ENCODE measurements around the gene UBL7. TPM values are rescaled to one million over a fixed set of nuclear protein-coding genes. Genes with fewer than 3 reads are reported as not detected.

The UBL7 gene
- polyA plus RNA-seq, 3 donors: 65.0 to 71.4 (median 69.2) TPM

DNA sequence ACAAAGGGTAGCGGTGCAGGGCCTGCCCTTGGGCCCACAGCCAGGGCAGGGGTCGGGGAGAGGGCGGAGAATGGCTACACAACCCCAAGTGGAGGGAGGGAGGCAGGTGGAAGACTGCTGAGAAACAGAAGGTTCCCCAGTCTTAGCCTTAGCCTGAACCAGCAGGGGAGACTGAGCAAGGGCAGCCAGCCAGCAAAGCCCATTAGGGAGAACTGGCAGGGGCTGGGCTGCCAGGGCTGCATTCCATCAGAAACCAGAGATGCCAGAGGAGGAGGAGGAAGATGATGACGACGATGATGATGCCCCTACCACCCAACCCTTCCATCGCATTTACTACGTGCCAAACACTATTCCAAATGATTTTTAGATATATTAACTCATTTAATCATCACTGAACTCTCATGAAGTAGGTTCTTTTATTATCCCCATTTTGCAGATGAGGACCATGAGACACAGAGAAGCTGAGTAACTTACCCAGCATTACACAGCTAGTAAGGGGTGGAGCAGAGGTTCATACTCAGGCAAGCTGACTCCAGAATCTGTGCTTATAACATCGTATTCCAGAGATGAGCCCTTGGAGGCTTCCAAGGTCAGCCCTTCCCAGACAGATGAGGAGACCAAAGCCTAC is 35.9 kb downstream of the UBL7 start:
- DNase-seq (ENCODE audit: low read depth in 3 of 3, low spot score in 2 of 3): no peak

DNA sequence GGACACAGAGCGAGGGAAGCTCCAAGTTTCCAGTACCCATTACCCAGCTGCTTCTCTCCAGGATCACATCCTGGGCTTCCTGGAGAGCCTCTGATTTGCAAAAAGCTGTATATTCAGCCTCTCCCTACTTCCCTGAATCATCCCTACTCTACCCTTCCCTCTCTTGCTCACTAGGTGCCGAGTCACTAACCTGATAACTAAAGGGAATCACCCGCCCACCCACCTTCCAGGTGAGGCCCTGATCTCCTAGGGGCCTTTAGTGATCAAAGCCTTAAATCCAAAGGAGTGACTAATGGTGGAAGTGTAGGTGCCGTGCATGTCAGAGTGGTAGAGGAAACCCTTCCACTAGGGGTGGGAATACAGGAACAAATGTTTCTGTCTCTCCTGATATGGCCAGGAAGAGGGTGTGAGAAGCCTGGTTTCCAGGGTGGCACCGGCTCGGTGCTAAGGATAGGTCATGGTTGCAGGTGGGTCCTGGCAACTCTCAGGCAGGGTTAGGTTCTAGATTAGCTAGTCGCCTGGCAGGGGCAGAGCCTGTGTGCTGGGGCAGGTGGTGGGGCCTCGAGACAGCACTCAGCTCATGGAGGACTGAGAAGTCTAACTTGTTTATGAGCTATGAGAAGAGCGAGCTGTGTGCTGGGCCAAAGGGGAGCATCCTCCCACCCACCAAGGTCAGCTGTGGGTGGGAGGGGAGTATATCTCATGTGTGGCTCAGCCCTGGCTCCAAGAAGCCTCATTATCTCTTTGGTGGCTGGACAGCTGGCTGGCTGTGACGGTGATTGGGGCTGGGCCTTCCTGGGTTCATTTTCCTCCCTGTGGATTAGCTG is 37.3 kb downstream of the UBL7 start:
- DNase-seq (ENCODE audit: low read depth in 3 of 3, low spot score in 2 of 3): no peak

DNA sequence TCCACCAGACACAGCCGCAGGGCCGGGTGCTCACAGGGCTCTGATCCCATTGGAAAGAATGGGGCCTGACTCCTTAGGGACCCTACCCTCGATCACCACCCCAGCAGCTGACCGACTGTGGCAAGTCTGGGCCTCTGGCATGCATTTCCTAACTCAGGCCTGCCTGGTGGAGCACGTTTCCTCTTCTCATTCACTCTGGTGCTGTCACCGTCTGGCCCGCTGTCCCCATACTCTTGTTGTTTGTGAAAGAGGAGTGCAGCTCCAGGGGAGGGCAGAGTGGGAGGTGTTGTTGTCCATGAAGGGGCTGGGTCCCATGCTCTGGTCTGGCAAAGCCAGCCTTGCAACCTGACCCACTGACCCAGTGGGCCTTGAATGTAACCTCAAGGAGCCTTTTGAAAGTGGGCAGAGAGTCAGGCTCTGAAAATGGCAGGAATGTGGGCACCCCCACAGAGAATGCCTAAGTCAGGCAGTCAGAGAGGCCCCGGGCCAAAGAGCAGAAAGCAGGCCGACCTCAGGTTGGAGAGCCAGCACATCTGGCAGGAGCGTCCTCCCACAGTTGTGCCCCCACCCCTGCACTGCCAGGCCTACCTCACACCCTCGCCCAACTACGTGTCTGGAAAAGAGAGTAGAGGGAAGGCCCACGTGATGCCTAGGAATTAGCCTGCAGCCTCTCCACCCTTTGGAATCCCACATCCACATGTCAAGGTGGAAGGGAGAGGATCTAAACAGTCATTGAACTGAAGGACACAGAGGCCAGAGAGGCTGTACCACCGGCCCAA is 38.1 kb downstream of the UBL7 start:
- no peak for DNase-seq (ENCODE audit: low read depth in 3 of 3, low spot score in 2 of 3)

DNA sequence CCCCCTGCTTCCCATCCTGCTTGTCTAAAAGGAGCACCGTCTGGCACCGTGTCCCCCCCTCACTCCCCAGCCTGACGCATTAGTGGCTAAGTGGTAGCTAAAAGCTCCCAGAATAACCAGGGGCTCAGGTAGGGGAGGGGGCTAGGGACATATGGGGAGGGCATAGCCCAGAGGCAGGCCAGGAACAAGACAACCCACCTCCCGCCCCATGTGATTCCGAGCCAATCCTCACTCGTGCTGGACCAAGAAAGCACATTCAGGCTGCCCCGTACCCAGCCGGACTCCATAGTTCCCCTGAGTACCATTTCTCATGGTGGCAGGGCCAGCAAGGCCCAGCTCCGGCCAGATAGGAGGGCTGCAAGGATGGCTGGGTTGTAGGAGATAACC is 38.7 kb downstream of the UBL7 start:
- DNase-seq (ENCODE audit: low read depth in 3 of 3, low spot score in 2 of 3): no peak

DNA sequence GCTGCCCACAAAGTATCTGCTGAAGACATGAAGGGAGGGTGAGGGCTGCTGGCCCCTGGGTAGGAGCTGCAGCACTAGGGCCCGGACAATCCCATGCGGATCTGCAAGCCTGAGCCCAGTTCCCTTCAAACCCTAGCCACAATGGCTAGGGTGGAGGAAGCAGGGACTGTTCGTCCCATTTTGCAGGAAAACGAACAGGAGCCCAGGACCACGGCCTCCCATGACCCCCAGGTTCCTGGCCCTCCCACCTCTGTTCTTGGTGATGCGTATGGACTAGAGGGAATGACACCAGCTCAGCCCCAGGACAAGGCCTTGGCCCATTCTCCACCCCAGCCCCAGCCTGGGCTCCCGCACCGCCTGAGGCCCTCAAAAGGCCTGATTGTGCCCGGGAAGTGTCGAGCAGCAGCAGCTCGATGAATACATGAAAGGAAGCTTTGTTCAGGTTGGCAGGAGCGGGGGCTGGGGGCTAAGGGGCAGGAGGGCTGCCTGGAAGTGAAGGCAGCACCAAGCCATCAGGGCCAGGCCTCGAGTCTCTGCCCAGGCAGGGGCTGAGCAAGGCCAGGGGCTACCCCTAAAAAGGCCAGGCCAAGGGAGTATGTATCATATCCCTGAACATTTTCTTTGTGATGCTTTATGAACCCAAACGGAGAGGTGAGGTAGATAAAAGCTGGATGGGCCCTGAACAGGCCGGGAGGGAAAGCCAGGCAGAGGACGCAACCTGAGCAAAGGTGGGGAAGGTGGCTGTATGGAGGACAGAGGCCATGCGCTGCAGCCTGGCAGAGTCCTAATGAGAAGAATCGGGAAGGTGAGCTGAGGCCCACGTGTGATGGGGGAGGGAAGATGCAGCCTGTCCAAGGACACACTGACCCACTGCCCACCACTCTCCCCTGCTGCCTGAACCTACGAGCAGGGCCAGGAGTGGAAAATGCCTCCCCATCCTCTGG is 39.4 kb downstream of the UBL7 start:
- no peak for DNase-seq (ENCODE audit: low read depth in 3 of 3, low spot score in 2 of 3)

DNA sequence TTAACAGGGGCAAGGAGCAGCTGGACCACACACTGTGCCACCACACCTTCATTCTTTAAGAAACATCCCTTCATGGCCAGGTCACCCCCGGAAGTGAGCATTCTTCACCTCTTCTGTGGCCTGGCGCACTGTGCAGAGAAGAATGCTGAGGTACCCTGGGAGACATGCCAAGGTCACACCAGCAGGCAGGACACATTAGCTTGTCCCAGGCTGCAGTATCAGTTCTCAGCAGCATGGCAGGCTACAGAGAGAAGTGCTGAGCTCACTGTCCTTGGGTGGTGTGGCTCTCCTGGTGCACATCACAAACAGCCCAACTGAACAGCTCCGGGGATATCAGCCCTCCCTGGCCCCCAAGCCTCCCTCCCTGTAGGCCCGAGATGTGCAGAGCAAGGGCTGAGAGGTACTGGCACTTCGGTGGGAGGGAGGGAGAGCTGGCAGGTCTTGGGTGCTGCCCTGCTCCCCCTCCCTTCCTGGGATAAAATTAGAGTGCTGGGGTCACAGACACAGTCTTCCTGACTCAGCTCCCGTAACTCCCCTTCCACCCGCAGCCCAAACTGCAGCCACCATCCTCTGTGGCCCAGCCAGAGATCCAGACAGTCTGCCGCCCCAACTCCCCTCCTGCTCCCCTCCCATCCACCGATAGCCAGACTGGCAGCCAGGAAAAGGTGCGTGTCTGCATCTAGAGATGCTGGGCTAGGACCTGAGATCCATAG is 40.6 kb downstream of the UBL7 start:
- DNase-seq (ENCODE audit: low read depth in 3 of 3, low spot score in 2 of 3): no peak

DNA sequence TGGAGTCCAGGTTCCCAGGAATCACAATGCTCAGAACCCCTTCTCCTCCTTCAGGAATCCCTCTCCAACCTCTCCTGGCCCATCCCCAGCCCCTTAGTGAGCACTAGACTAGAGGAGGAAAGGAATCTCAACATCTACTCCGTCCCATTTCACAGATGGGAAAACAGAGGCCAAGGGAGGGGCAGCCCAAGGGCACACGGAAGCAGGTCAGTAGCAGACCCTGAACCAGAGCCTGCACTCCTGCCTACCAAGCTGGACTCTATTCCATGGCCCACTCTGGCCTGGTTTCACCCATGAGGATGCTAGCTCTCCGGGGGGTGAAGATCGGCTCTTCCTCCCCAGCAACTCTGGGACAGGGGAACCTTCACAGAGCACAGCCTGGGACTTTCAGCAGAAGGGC is 41.5 kb downstream of the UBL7 start:
- no peak for DNase-seq (ENCODE audit: low read depth in 3 of 3, low spot score in 2 of 3)

DNA sequence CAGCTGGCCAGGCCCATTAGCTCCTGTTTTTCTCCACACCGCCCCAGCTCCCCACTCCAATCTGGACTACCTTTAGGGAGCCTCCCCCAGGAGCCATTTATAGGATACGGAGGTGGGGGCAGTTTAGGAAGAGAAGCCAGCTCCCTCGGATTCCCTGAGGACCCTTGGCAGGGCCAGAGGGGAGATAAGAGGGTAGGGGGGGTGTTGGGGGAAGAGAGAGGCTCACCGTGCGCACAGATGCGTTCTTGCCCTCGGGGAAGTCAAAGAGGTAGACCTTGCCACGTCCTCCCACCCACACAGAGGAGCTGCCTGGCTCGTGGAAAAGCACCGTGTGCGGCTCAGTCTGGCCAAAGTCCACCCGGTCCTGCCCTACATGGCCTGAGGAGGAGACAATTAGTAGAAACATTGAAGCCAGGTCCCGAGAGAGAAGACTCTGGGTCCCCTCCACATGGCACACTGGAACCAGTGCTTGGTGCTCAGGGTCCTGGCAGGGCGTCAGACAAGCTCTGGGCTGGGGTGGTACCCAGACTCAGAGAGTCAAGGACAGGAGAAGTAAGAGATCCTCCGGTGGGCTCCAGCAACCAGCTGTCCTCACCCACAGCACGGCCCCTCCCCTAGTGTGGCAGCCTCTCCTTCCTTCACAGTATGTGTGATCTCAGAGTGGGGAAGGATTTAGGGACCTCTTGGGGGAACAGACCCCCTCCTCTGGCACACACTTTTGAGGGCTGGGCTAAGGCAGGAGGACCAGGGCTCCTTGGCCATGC is 42.2 kb downstream of the UBL7 start:
- no peak for DNase-seq (ENCODE audit: low read depth in 3 of 3, low spot score in 2 of 3)

DNA sequence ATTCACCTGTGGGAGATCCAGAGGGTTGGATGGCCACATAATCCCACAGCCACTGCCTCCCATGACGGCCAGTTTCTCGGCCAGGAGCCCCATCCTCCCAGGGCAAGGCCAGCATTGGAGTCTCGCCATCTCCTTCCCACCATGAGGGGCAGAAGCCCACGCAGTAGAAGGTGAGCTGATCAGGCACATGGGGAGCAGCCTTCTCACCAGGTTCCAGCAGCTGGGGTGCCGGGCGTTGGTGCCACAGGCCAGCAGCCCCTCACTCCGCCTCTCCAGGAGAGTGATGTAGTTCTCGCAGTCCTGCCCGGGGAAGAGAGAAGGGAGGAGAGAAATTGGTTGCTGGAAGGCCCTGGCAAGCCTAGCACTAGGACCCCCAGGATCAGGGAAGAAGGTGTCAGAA is 43.3 kb downstream of the UBL7 start:
- no peak for DNase-seq (ENCODE audit: low read depth in 3 of 3, low spot score in 2 of 3)

DNA sequence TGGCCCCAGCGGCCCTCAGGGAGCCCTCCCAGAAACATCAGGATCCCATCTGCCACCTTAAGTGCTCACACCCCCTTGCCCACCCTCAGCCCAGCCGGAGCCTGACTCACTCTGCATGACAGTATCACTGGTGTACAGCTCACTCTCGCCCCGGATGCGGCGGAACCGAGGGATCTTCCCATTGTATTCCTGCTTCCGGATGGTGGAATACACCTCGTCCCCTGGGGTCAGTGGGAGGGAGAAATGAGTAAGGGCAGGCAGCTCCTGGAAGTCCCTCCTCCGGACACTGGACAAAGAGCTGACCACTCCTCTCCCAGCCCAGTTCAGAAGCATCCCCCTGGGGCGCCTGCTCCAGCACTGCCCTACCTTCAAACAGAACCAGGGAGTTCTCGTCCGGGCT is 43.7 kb downstream of the UBL7 start:
- no peak for DNase-seq (ENCODE audit: low read depth in 3 of 3, low spot score in 2 of 3)

DNA sequence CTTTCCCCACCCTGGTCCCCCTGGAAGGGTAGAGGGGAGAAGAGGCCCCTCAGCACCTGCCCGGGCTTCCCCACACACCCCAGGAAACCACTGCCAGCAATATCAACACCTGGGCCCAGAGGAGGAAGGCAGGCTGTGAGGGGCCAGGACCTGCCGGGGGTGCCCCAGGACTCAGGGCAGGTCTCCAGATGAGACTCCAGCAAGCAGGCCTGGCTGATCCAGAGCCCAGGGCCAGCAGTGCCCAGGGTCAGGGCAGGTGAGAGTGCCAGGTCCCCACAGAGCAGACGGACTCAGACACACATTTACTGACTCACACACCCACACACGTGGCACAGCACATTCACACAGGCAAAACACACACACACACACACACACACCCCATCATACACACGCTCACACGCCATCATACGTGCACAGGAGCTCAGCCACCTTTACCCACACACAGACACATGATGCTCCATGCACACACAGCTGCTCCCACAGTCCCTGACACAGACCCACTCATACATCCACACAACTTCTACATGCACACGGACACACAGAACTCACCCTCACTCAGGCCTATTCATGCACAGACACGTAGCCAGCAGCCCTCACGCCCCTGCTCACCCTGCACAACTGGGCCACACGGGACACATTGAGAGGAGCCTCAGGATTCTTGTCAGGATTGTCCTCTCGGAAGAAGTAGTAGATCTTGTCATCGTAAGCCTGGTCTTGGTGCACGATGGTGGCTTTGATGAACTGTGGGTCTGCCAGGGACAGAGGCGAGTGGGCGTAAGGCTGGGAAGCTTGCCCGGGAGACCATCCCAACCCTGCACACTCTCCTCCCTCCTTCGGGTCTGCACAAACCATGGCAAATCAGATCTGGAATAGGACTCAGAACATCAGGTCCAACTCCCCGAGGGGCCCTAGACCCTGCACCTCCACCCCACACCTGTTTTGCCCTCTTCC is 44.7 kb downstream of the UBL7 start:
- DNase-seq (ENCODE audit: low read depth in 3 of 3, low spot score in 2 of 3): no peak

DNA sequence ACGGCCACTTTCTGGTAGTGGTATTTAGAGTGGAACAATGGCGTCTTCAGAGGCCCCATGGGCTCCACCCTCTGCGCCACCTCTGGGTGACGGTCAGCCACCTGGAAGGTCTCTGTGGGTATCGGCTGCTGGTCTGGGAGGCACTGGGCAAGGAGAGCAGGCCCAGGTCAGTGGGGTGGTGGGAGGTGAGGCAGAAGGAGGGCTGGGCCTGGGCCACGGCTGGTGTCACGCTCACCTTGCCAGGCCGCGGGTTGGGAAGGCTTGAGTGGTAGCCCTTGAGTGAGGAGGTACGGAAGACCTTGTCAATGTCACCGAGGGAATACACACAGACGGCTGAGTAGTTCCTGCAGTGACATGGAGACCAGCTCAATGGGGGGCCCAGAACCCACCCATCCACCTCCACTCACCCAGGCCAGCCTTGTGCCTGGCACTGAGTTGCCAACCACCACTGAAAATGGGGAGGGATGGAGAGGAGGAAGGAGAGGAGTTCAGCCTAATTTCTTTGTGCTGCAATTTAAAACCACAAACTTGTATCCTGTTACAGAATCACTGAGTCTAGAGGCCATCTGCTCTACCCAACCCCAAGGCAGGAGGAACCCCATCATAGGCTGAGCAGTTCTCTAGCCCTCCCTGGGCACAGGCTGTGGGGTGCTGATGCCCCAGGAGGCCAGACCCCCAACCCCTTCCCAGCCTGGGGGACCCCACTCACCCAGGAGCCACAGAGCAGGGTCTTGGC is 46.2 kb downstream of the UBL7 start:
- no peak for DNase-seq (ENCODE audit: low read depth in 3 of 3, low spot score in 2 of 3)

DNA sequence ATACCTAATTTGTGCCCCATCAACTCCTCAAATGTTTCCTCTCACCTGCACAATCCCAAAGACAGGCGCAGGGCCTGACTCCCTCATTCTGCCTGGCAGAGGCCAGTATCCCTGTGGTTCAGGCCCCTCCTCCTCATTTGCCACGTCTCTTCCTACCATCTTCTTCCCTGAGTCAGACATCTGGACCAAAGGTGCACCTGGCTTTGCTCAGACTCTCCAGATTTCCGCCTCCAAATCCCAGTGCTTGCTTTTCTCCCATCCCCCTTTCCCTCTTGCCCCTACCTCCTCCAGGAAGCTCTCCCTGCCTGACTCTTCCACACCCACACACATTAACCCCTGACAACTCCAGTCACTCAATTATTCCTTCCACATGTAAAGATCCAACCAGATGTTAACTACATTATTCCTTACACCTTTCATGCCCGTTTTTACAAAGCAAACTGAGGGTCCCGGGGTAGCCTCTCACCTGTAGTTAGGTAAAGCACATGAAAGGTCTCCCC is 46.8 kb downstream of the UBL7 start:
- no peak for DNase-seq (ENCODE audit: low read depth in 3 of 3, low spot score in 2 of 3)

DNA sequence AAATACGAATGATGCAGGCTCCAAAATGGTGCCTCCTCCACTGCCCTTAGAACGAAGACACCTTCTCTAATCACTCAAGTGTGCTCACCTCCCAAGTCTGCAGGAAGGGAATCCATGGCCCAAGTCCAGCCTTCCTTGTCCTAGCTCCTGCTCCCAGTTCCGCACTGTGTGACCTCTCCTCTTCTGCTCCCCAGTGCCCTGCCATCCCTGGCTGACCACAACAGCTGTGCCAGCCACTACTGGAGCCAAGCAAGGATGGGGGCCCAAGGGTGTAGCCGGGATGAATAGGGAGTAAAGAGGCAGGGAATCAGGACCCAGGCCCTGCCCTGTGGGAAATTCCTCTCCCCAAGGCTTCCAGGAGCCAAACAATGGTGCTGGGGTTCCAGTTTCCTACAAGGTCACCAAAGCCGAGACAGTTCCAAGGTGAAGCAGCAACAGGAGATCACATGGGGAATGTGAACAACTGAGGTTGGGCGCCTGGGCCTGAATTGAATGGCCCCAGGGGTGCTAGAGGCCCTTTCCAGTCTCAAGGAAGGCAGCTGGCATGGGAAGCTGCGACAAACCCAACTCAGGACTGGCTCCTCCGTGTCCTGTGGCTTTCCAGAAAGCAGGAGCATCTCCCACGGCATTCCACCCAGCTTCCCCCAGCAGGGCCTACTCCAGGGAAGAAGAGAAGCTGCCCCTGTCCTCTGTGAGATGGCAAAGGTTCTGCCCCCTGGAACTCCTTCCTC is 47.4 kb downstream of the UBL7 start:
- DNase-seq (ENCODE audit: low read depth in 3 of 3, low spot score in 2 of 3): no peak

DNA sequence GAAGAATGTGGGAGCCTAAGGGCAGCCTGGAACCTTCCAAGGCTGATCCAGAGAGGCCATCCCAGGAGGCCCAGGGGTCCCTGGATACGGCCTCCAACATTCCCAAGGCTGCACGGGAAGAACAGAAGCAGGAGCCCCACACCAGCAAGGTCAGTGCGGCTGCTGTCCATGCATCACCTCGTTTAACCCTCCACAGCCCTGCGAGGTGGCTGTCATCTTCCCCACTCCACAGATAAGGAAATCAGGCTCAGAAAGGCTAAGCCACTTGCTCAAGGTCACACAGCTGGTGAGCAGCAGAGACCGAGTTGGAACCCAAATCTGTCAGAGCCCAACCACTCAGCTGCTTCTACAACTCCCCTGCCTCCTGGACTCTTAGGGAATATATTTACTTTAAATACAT is 48.8 kb downstream of the UBL7 start:
- DNase-seq (ENCODE audit: low read depth in 3 of 3, low spot score in 2 of 3): no peak

DNA sequence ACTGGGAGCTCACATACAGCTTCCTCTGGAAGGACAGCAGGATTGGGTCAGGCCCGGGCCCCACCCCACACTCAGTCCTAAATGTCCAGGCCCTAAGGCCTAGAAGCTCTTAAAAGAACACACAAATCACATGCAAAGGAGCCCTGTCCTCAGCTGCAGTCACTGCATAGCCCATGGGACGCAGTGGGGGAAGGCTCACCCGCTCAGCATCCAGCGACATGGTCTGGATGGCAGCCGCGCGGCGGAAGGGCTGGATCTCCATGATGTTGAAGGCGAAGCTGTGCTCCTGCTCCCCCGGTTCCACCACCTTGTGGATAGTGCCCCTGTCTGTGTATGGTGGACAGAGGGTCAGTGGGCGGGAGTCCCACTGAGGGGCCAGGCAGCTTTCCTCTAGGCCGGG is 49.3 kb downstream of the UBL7 start:
- DNase-seq (ENCODE audit: low read depth in 3 of 3, low spot score in 2 of 3): no peak

DNA sequence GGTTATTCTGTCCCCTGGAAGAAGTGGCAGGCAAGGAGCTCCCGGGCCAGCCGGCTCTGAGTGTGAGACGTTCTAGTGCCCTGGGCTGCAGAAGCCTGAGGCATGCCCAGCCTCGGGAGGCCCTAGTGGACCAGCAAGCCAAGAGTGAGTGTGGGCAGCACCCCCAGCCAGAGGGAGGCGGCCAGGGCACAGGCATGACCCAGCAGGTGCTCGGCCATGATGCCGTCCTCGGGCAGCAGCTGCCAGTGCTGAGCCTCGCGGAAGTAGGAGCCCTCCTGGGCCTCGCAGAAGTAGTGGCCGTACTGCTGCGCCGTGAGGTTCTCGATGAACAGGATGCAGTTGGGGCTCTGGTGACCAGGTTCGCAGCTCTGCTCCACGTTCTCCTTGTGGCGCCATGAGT is 50.5 kb downstream of the UBL7 start:
- no peak for DNase-seq (ENCODE audit: low read depth in 3 of 3, low spot score in 2 of 3)
